ENCODE results near the gene NEK1. TPM values are rescaled to one million over a fixed set of nuclear protein-coding genes. Genes with fewer than 3 reads are reported as not detected.

Gene NEK1
- total RNA-seq, 1 donor from 2014 or later, result 13.0 TPM

DNA sequence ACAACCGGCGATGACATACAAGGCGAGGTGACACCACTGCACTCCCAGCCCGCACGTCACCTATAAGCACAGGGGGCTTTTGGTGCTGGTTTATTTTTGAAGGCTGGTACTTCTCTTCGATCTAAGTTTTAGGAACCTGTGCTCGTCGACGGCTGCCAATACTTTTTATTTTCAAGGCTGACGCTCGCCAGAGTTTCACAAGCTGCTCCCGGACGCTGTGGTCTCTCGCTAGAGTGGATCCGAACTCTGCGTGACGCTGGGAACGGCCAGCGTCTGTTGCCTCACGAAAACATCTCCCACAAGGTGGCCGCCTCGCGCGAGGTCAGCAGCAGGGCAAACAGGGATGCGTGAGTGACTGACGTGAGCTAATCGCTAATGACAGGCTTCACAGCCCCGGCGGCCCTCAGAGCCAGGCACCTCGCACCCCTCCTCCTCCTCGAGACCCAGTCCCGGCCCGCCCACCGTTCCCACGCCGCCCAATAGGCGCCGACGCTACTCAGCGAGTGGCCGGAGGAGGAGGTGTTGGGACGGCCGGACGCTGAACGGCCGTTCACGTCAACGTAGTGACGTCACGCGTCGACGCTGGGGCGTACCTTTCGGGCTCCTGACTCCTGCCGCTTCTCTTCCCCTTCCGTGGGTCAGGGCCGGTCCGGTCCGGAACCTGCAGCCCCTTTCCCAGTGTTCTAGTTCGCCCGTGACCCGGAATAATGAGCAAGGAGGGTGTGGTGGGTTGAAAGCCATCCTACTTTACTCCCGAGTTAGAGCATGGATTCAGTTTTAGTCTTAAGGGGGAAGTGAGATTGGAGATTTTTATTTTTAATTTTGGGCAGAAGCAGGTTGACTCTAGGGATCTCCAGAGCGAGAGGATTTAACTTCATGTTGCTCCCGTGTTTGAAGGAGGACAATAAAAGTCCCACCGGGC, 7.8 kb upstream of the NEK1 start, which contains the start of gene CLCN3:
CLCN3 (plus strand) TSS at position 621 of the 922 bp plus-strand sequence. CDS start 15,351 bp downstream, outside the sequence.
- Mint-ChIP-seq H3K4me1 (peaks cover 40% of the 10 kb centered on the region), H3K9me3 (no peaks in the 10 kb centered on the region), H3K4me3 (peak within 1 kb of the TSS; percentile 99), H3K36me3 (ENCODE audit: low read depth) (no peaks in the 10 kb centered on the region), H3K27me3 (ENCODE audit: low read depth) (no peaks in the 10 kb centered on the region), H3K27ac (ENCODE audit: unreplicated experiment) (peak within 1 kb of the TSS; percentile 100)
- DNase-seq (ENCODE audit: low read depth, low spot score), result peak; percentile 89
- TF ChIP-seq CTCF (conservative IDR thresholded peaks at IDR 0.05), result peak; percentile 10

DNA sequence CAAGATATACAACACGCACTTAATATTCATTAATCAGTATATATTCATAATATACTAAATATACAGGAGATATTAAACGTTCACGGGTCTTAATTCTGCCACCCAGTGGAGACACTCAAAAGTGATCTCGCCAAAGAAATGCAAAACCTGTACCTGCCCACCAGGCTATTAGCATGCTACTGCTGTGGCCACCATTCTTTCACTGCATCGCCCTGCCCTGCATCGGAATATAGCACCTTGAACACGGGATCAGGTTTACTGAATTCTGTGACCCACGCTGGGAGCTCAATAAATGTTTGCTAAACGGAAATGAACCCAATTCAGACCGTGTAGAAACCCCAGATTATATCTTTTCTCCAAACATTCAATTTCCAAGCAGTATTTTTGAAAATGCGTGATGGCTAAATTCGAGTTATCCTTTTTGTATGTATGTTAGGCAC, 7.2 kb upstream of the NEK1 start:
- no peaks in the 10 kb centered on the region for H3K9me3 Mint-ChIP-seq
- peaks cover 40% of the 10 kb centered on the region for H3K4me1 Mint-ChIP-seq
- no peaks in the 10 kb centered on the region for H3K27me3 Mint-ChIP-seq (ENCODE audit: low read depth)
- DNase-seq (ENCODE audit: low read depth, low spot score), result no peak
- peak overlapping the region; percentile 99 for H3K4me3 Mint-ChIP-seq
- peak overlapping the region; percentile 98 for H3K27ac Mint-ChIP-seq (ENCODE audit: unreplicated experiment)
- H3K36me3 Mint-ChIP-seq (ENCODE audit: low read depth), result no peaks in the 10 kb centered on the region
- peak; percentile 69 for TF ChIP-seq CTCF (conservative IDR thresholded peaks at IDR 0.05)

- Mint-ChIP-seq H3K4me1 (peaks cover 40% of the 10 kb centered on the region), H3K4me3 (peak overlapping the region; percentile 99), H3K36me3 (ENCODE audit: low read depth) (no peaks in the 10 kb centered on the region), H3K27me3 (ENCODE audit: low read depth) (no peaks in the 10 kb centered on the region), H3K27ac (ENCODE audit: unreplicated experiment) (no peak overlapping the region), H3K9me3 (no peaks in the 10 kb centered on the region)
- TF ChIP-seq CTCF (conservative IDR thresholded peaks at IDR 0.05), result no peak
- no peak for DNase-seq (ENCODE audit: low read depth, low spot score)
Observed at GRCh38 chr4:169618986-169619385, 6.6 kb upstream of the NEK1 start.

- Mint-ChIP-seq H3K27ac (ENCODE audit: unreplicated experiment) (no peak overlapping the region), H3K9me3 (no peaks in the 10 kb centered on the region), H3K27me3 (ENCODE audit: low read depth) (no peaks in the 10 kb centered on the region), H3K36me3 (ENCODE audit: low read depth) (no peaks in the 10 kb centered on the region), H3K4me1 (peaks cover 37% of the 10 kb centered on the region), H3K4me3 (peak overlapping the region; percentile 99)
- no peak for TF ChIP-seq CTCF (conservative IDR thresholded peaks at IDR 0.05)
- DNase-seq (ENCODE audit: low read depth, low spot score), result no peak
Observed at GRCh38 chr4:169618286-169618685, 5.9 kb upstream of the NEK1 start.

DNA sequence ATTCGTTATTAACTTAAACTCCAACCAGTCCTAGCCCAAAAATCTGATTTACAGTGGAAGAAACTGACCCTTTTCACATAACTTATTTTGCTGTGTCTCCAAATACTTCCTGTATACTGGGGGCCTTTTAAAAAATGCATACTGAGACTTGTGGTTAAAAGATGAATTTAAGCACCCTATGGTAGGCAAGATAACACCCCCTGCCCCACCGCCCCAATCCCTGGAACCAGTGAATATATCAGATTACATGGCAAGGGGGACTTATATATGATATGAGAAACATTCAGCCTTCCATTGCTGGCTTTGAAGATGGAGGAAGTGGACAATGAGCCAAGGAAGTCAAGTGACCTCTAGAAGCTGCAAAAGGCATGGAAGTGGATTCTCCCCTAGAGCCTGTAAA, 4.9 kb upstream of the NEK1 start:
- Mint-ChIP-seq H3K27me3 (ENCODE audit: low read depth) (no peaks in the 10 kb centered on the region), H3K4me1 (peaks cover 38% of the 10 kb centered on the region), H3K27ac (ENCODE audit: unreplicated experiment) (no peak overlapping the region), H3K4me3 (peak overlapping the region; percentile 20), H3K36me3 (ENCODE audit: low read depth) (no peaks in the 10 kb centered on the region), H3K9me3 (no peaks in the 10 kb centered on the region)
- no peak for DNase-seq (ENCODE audit: low read depth, low spot score)
- no peak for TF ChIP-seq CTCF (conservative IDR thresholded peaks at IDR 0.05)
